WTC11 (cell line): ENCODE data around the gene KRTAP10-2.

Experiments used
- CTCF ChIP-seq: fragments of 200-600 bp; IDR thresholded peaks from 2 replicates; pipeline ENCODE4 v1.8.0; 2022; ENCODE audit warnings: antibody characterized with exemption
- E2F1 ChIP-seq: sonication (generic); formaldehyde crosslinking; IDR thresholded peaks from 2 replicates; pipeline ENCODE4 v1.8.0; 2022; ENCODE audit warnings: mild to moderate bottlenecking, missing genetic modification reagents
- E2F4 ChIP-seq: sonication (generic); formaldehyde crosslinking; IDR thresholded peaks from 2 replicates; pipeline ENCODE4 v1.8.1; 2022; ENCODE audit warnings: low read depth, mild to moderate bottlenecking, moderate library complexity, missing genetic modification reagents, borderline replicate concordance
- EMX1 ChIP-seq: fragments of 250-450 bp; sonication (Bioruptor Pico); IDR thresholded peaks from 2 replicates; pipeline ENCODE4 v1.8.0; 2021; ENCODE audit warnings: mild to moderate bottlenecking
- GABPB1 ChIP-seq: sonication (generic); formaldehyde crosslinking; IDR thresholded peaks from 2 replicates; pipeline ENCODE4 v1.8.1; 2023; ENCODE audit warnings: mild to moderate bottlenecking, missing genetic modification reagents
- IRF1 ChIP-seq: sonication (generic); formaldehyde crosslinking; IDR thresholded peaks from 2 replicates; pipeline ENCODE4 v1.8.0; 2023; ENCODE audit warnings: missing genetic modification reagents
- SMAD3 ChIP-seq: sonication (generic); formaldehyde crosslinking; IDR thresholded peaks from 2 replicates; pipeline ENCODE4 v1.8.0; 2022; ENCODE audit warnings: missing genetic modification reagents, mild to moderate bottlenecking, borderline replicate concordance
- SP1 ChIP-seq: sonication (generic); formaldehyde crosslinking; conservative IDR thresholded peaks from 2 replicates; pipeline ENCODE4 v1.8.1; 2022; ENCODE audit warnings: missing genetic modification reagents
- USF2 ChIP-seq: sonication (generic); formaldehyde crosslinking; IDR thresholded peaks from 2 replicates; pipeline ENCODE4 v1.8.1; 2023; ENCODE audit warnings: mild to moderate bottlenecking, missing genetic modification reagents, moderate library complexity
- ZNF317 ChIP-seq: sonication (generic); formaldehyde crosslinking; IDR thresholded peaks from 2 replicates; pipeline ENCODE4 v1.8.1; 2023; ENCODE audit warnings: low read depth, mild to moderate bottlenecking, moderate library complexity, missing genetic modification reagents, borderline replicate concordance

GRCh38 chr21:44564886-44565598, 13.7 kb upstream of the KRTAP10-2 start:
- TF ChIP-seq CTCF (no peak), EMX1 (CRISPR knock-in tag) (no peak), E2F4 (CRISPR knock-in tag) (no peak), USF2 (CRISPR knock-in tag) (no peak), IRF1 (no peak), E2F1 (no peak), ZNF317 (no peak), SMAD3 (CRISPR knock-in tag) (no peak), SP1 (CRISPR knock-in tag) (no peak), GABPB1 (CRISPR knock-in tag) (no peak)
